GM12872 (cell line): ENCODE results near the gene NUP133.

Experiments
- CTCF ChIP-seq: IDR thresholded peaks from 3 replicates; pipeline ENCODE4 v1.5.1; 2011; ENCODE audit warnings: low read depth, mild to moderate bottlenecking, low read length, moderate library complexity; ENCODE audit not compliant: insufficient read depth

Gene NUP133

GRCh38 chr1:229440851-229441537 lies 67.1 kb downstream of the NUP133 start:
- no peak for TF ChIP-seq CTCF

- TF ChIP-seq CTCF = no peak
Measured at GRCh38 chr1:229438021-229438420, 70.1 kb downstream of the NUP133 start.

GRCh38 chr1:229437443-229437842 lies 70.7 kb downstream of the NUP133 start:
- no peak for TF ChIP-seq CTCF

- TF ChIP-seq CTCF = no peak
Measured at GRCh38 chr1:229436201-229436600, 71.9 kb downstream of the NUP133 start.

DNA sequence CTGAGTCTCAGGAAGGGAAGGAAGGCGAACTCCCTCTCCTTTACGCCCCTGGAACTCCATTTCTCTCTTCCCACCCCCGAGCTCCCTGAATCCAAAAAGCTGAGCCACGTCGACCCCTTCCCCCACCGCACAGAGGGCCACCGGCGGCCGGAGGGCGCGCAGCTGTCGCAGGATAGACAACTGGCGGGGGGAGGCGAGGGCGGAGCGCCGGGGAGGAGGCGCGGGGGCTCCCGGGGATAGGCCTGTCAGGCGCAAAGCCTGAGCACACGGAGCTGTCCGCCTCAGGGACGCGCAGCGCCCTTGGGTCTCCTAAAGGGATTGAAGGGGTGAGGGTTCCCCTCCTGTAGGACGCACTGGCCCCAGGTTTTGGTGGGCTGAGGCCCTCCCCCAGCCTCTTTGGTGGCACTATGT lies 73.5 kb downstream of the NUP133 start:
- TF ChIP-seq CTCF = no peak

GRCh38 chr1:229434005-229434640 lies 74.0 kb downstream of the NUP133 start, which contains the start of gene ACTA1:
Gene ACTA1 (minus strand): TSS chr1:229434094. CDS start chr1:229433115, 979 bp downstream.
- TF ChIP-seq CTCF = no peak

DNA sequence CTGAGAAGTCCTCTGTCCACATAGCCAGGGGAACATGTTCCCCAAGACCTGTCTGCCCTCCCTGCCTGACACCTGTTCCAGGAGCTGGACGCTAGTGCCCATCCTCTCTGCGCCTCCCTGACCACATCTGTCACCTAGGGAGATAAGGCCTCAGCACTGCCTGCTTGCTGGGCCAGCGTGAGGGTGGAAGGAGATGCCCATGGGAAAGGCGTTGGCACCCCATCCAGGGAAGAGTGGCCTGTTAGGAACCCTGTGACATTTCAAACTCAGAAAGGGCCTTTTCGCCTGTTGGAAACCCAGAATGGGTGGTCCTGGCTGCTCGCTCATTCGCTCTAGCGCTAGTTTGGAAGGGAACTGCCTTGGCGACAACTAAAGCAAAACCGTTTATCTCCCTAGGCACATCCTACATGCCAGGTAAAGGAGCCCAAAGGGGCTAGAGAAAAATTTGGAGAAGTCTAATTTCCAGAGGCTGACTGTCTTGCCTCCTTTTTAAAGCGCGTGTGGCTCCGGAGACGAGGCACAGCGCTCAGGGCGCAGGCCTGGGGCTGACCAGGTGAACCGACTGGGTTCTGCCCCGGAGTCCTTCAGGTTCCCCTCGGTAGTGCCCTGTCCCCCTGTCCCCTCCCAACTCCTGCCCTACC lies 74.7 kb downstream of the NUP133 start:
- no peak for TF ChIP-seq CTCF
